B cell (primary cell): Measurements from ENCODE around the gene MAD1L1.

Source experiments
- EZH2 ChIP-seq: IDR thresholded peaks from 2 replicates; pipeline ENCODE4 v1.6.1; 2012; ENCODE audit warnings: borderline replicate concordance, low read depth, mild to moderate bottlenecking, moderate library complexity, low read length; ENCODE audit not compliant: insufficient read depth, poor library complexity, severe bottlenecking
- TF ChIP-seq, protein P1 (sequence below): fragments of 200-600 bp; IDR thresholded peaks from one replicate; pipeline ENCODE4 v1.8.0; 2022; ENCODE audit warnings: antibody characterized with exemption, mild to moderate bottlenecking

- TF ChIP-seq, protein P1, sequence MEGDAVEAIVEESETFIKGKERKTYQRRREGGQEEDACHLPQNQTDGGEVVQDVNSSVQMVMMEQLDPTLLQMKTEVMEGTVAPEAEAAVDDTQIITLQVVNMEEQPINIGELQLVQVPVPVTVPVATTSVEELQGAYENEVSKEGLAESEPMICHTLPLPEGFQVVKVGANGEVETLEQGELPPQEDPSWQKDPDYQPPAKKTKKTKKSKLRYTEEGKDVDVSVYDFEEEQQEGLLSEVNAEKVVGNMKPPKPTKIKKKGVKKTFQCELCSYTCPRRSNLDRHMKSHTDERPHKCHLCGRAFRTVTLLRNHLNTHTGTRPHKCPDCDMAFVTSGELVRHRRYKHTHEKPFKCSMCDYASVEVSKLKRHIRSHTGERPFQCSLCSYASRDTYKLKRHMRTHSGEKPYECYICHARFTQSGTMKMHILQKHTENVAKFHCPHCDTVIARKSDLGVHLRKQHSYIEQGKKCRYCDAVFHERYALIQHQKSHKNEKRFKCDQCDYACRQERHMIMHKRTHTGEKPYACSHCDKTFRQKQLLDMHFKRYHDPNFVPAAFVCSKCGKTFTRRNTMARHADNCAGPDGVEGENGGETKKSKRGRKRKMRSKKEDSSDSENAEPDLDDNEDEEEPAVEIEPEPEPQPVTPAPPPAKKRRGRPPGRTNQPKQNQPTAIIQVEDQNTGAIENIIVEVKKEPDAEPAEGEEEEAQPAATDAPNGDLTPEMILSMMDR = no peak
- TF ChIP-seq EZH2 = no peak
These were observed 82.3 kb downstream of the MAD1L1 start for GRCh38 chr7:2150445-2150815.
